OCI-LY7 (cell line): ENCODE measurements around the gene CFAP69. TPM values are rescaled to one million over a fixed set of nuclear protein-coding genes. Genes with fewer than 3 reads are reported as not detected.

Source experiments
- BruUV-seq: library from RNA; stranded (reverse); fragments of 400-500 nt; replicated peaks from 2 replicates; lab custom pipeline; 2021; lab: Mats Ljungman, UMichigan
- CTCF ChIA-PET: fragments of 300-600 bp; sonication (Branson Sonifier 250); formaldehyde crosslinking; loops from one replicate; lab custom pipeline; 2022; ENCODE audit warnings: antibody characterized with exemption; ENCODE audit not compliant: unreplicated experiment; lab: Charles Lee
- POLR2A ChIA-PET: fragments of 300-600 bp; sonication (Branson Sonifier 250); formaldehyde crosslinking; loops from one replicate; lab custom pipeline; 2022; ENCODE audit warnings: antibody characterized with exemption; lab: Charles Lee
- DNase-seq: peaks from one replicate; pipeline ENCODE4 v3.0.0-alpha.2; 2015; ENCODE audit warnings: low spot score
- H2AFZ ChIP-seq: fragments of 200-600 bp; sonication (generic), shearing (Covaris generic); 2 replicates; pipeline ENCODE4 v1.6.1; 2014; ENCODE audit warnings: mild to moderate bottlenecking, antibody characterized with exemption, low read length, moderate library complexity
- H3K27ac ChIP-seq: fragments of 200-600 bp; sonication (generic); 2 replicates; pipeline ENCODE4 v1.5.1; 2014; ENCODE audit warnings: mixed run types, low read depth, mild to moderate bottlenecking, moderate library complexity, low read length, inconsistent platforms; ENCODE audit not compliant: poor library complexity, severe bottlenecking
- H3K36me3 ChIP-seq: fragments of 200-600 bp; sonication (generic); 2 replicates; pipeline ENCODE4 v1.6.1; 2014; ENCODE audit warnings: mild to moderate bottlenecking, antibody characterized with exemption, low read length, moderate library complexity, mixed read lengths; ENCODE audit not compliant: insufficient read depth
- H3K4me1 ChIP-seq: fragments of 200-600 bp; sonication (generic); 2 replicates; pipeline ENCODE4 v1.5.1; 2014; ENCODE audit warnings: mild to moderate bottlenecking, low read length; ENCODE audit not compliant: insufficient read depth, poor library complexity, severe bottlenecking
- H3K4me2 ChIP-seq: fragments of 200-600 bp; sonication (generic); 2 replicates; pipeline ENCODE4 v1.6.1; 2014; ENCODE audit warnings: mild to moderate bottlenecking, low read length
- H3K4me3 ChIP-seq: fragments of 200-600 bp; sonication (generic); 2 replicates; pipeline ENCODE4 v1.5.1; 2014; ENCODE audit warnings: mild to moderate bottlenecking, low read depth, low read length; ENCODE audit not compliant: poor library complexity, severe bottlenecking
- H3K79me2 ChIP-seq: fragments of 200-600 bp; sonication (generic); 2 replicates; pipeline ENCODE4 v1.6.1; 2016; ENCODE audit warnings: low read depth, mild to moderate bottlenecking, low read length, moderate library complexity, mixed read lengths; ENCODE audit not compliant: insufficient read depth
- H3K9me2 ChIP-seq: fragments of 200-600 bp; sonication (generic); 2 replicates; pipeline ENCODE4 v1.6.1; 2016; ENCODE audit warnings: mild to moderate bottlenecking, low read length, mixed read lengths; ENCODE audit not compliant: insufficient read depth
- H3K9me3 ChIP-seq: fragments of 200-600 bp; sonication (generic); 2 replicates; pipeline ENCODE4 v1.6.1; 2014; ENCODE audit warnings: mild to moderate bottlenecking, mixed run types, low read length, mixed read lengths
- H4K20me1 ChIP-seq: fragments of 200-600 bp; sonication (generic); 2 replicates; pipeline ENCODE4 v1.6.1; 2014; ENCODE audit warnings: mild to moderate bottlenecking, antibody characterized with exemption, low read length, moderate library complexity, mixed read lengths; ENCODE audit not compliant: insufficient read depth
- EZH2phosphoT487 ChIP-seq: fragments of 200-600 bp; sonication (generic); IDR thresholded peaks from 2 replicates; pipeline ENCODE4 v1.6.1; 2018; ENCODE audit warnings: low read depth, borderline replicate concordance, mild to moderate bottlenecking, mixed run types, antibody characterized with exemption, low read length, moderate library complexity, mixed read lengths
- intact Hi-C: fragments of 100-400 bp; cut with micrococcal nuclease; formaldehyde crosslinking; loops from one replicate; pipeline ENCODE4 v1.10.0; 2022; ENCODE audit not compliant: unreplicated experiment
- total RNA-seq, 2 experiments: library from RNA; depleted of rRNA in 1 of 2; stranded (reverse); fragments of >200 nt in 1 of 2; shearing (Covaris generic) in 1 of 2; gene quantifications; 2 replicates each; pipeline ENCODE4 v1.2.3, GENCODE V29; 2014 to 2022
- TF ChIP-seq, protein P1 (sequence below): fragments of 200-600 bp; sonication (generic); conservative IDR thresholded peaks from 2 replicates; pipeline ENCODE4 v1.5.1; 2014; ENCODE audit warnings: mild to moderate bottlenecking, antibody characterized with exemption, low read length, moderate library complexity, mixed read lengths

CFAP69 gene
- total RNA-seq, 2 experiments from 2014 or later = not detected

DNA sequence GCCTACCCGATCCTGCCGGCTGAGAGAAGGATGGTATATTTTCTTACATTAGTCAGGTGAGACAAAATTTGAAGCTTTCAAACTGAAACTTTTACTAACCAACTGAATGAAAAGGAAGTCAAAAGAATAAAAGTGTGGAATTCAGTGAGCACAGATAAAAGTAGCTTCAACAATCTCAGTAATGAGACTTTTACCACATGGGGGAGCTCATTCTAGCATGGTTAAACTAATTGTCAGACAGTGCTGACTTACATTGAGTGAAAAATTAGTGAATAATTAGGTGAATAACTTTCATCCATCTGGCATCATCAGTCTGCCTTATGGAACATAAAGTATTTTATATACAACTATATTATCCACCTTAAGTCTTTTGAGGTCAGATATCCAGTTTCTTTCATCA is 67.8 kb downstream of the CFAP69 start:
- POLR2A ChIA-PET = interaction anchor here (0.7 kb wide), 1 partner anchor 883 kb away, joined by 3 read pairs; no protein-coding TSS in a partner anchor
- intact Hi-C loops = loop anchor here (2.0 kb wide), 1 partner anchor 114 kb away; no protein-coding TSS in a partner anchor

DNA sequence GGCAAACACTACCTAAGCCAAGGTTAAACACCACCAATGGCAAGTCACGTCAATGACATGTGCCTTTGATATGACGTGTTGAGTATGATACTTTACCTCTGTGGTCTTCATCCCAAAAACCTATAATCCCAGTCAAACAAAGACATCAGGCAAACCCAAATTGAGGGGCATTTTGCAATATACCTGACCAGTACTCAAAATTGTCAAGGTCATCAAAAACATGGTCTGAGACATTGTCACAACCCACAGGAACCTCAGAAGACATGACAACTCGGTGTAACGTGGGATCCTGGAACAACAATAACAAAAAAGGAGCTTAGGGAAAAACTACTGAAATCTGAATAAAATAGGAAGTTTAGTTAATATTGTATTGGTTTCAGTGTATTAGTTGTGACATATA is 68.9 kb downstream of the CFAP69 start:
- BruUV-seq = no TSS peak
- no peaks in the 10 kb centered on the region for H3K36me3 ChIP-seq
- H3K9me3 ChIP-seq = no peaks in the 10 kb centered on the region
- POLR2A ChIA-PET = interaction anchor here (0.7 kb wide), 1 partner anchor 116 kb away, joined by 3 read pairs; no protein-coding TSS in a partner anchor
- no peaks in the 10 kb centered on the region for H4K20me1 ChIP-seq
- H3K9me2 ChIP-seq = no peaks in the 10 kb centered on the region
- CTCF ChIA-PET = no interaction called here
- no peak overlapping the region for H2AFZ ChIP-seq
- intact Hi-C loops = loop anchor here (2.0 kb wide), 1 partner anchor 113 kb away; no protein-coding TSS in a partner anchor
- DNase-seq = no peak
- H3K4me2 ChIP-seq = no peak overlapping the region
- TF ChIP-seq, protein P1, sequence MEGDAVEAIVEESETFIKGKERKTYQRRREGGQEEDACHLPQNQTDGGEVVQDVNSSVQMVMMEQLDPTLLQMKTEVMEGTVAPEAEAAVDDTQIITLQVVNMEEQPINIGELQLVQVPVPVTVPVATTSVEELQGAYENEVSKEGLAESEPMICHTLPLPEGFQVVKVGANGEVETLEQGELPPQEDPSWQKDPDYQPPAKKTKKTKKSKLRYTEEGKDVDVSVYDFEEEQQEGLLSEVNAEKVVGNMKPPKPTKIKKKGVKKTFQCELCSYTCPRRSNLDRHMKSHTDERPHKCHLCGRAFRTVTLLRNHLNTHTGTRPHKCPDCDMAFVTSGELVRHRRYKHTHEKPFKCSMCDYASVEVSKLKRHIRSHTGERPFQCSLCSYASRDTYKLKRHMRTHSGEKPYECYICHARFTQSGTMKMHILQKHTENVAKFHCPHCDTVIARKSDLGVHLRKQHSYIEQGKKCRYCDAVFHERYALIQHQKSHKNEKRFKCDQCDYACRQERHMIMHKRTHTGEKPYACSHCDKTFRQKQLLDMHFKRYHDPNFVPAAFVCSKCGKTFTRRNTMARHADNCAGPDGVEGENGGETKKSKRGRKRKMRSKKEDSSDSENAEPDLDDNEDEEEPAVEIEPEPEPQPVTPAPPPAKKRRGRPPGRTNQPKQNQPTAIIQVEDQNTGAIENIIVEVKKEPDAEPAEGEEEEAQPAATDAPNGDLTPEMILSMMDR = no peak
- no peak for TF ChIP-seq EZH2phosphoT487
- no peaks in the 10 kb centered on the region for H3K79me2 ChIP-seq
- H3K4me3 ChIP-seq = no peak overlapping the region
- no peaks in the 10 kb centered on the region for H3K4me1 ChIP-seq
- H3K27ac ChIP-seq = no peak overlapping the region

More for the DNA sequence above, 67.8 kb downstream of the CFAP69 start:
- Histone ChIP-seq H3K27ac (no peak overlapping the region), H4K20me1 (no peaks in the 10 kb centered on the region), H3K36me3 (no peaks in the 10 kb centered on the region), H3K4me3 (no peak overlapping the region), H3K4me1 (no peaks in the 10 kb centered on the region), H3K9me2 (no peaks in the 10 kb centered on the region), H3K79me2 (no peaks in the 10 kb centered on the region), H2AFZ (no peak overlapping the region), H3K9me3 (no peaks in the 10 kb centered on the region), H3K4me2 (no peak overlapping the region)
- TF ChIP-seq, protein P1 = peak; percentile 69
- no peak for TF ChIP-seq EZH2phosphoT487
- no TSS peak for BruUV-seq
- peak; percentile 14 for DNase-seq
- CTCF ChIA-PET = no interaction called here

DNA sequence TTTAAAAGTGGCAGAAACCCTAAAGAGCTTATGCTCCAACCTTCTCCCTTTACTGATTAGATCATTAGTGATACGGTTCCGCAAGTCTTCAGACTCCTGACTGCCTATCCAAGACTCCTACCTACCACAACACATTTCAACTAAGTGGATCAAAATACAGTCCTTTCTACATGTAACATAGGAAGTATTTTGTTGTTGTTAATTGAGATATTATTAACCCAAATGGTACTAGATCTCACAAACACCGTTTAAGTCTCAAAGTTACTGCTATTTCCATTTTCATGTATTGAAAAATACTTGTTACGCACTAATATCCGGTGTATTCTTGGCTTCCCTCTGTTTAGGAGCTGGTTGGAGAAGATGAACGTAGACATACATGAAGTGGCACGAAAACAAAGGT is 75.0 kb downstream of the CFAP69 start:
- H3K4me2 ChIP-seq = no peak overlapping the region
- POLR2A ChIA-PET = no interaction called here
- TF ChIP-seq, protein P1 = no peak
- no peak for TF ChIP-seq EZH2phosphoT487

More for the DNA sequence above, 75.0 kb downstream of the CFAP69 start:
- Histone ChIP-seq H3K9me2 (no peaks in the 10 kb centered on the region), H4K20me1 (no peaks in the 10 kb centered on the region), H3K9me3 (no peaks in the 10 kb centered on the region), H3K4me1 (no peaks in the 10 kb centered on the region), H3K36me3 (no peaks in the 10 kb centered on the region), H3K27ac (no peak overlapping the region), H3K79me2 (no peaks in the 10 kb centered on the region), H2AFZ (no peak overlapping the region), H3K4me3 (no peak overlapping the region)
- BruUV-seq = no TSS peak
- no peak for DNase-seq
- intact Hi-C loops = no loop called here
- CTCF ChIA-PET = no interaction called here
